NCI-H1417 (cell line): ENCODE data around the gene ST8SIA2.

Experiments used
- DNase-seq, 3 experiments: peaks; one replicate each; lab custom pipeline; 2025; lab: John Stamatoyannopoulos, UW

ST8SIA2 gene

DNA sequence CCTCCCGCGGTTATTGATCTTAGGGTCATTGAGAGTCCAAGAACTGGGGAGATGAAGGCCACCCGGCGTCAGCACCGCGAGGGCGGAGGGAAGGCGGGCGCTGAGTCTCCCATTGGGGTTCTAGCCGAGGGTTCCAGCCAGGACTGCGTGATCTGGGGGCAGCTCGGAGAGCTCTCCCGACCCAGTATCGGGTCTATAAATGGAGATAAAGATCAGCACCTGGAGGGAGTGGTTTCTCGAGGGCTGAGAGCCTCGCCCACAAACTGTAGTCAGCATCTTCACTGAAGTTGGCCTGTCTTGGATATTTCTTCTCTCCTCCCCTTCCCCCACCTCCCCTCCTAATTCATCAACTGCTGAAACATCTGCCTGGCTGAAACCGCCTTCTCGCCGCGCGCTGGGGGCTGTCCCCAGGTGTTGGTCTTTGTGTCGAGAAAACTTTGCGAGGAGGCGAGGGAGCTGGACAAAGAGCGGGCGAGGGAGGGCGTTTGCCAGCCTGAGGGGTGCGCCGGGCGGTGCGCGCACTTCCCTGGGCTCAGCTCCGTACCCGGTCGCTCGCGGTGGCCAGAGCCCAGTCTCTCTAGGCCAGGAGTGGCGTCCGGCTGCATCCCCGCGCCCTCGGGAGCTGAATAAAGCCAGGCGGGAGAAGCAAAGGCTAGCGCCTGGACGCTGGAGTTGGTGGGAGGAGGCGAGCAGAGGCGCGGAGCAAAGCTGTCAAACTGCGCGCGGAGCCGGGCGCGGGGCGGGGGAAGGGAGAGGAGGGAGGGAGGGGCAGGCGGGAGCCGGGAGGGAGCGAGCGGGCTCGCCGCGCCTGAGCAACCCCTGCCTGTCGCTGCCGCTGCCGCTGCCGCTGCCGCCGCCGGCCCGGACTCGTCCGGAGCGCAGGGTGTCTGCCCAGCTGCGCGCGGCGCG is at the start of gene ST8SIA2:
Gene ST8SIA2, plus strand, starts transcription at position 811 of the 909 bp plus-strand sequence. CDS start 184 bp downstream, outside the sequence.
- DNase-seq, result peak; percentile 44 to 86 (median 84)

DNA sequence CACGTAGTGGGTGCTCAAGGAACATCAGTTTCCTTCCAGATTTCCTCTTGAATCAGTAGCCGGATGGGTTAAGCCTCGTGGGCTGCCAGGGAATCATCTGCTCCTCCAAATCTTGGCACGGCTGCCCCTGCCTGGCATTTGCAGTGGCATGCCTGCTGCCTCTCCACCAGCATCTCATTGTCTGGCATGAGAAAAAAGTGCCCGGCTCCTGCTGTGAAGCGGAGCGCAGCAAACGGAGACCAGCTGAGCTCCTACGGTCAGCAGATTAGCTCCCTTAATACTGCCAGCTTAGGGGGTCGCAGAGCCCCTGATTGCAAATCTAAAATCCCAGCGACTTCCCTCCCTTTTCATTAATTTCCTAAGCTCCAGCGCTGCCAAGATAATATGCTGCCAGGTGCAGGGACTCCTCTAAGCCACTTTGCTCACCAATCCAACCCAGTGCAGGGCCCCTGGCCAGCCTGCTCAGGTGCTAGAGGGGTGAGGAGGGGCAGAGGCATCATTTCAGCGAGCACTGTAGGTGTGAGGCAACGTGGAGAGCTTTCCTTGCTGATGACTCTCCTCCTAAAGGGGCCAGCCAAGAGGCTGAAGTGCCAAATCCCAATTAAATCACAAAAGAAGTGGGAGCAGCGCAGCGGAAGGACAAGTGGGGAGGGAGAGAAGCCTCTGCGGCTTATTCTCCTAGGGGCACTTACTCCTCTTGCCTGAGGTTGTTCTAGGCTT is 49.6 kb upstream of the ST8SIA2 start:
- DNase-seq, result peak; percentile 72 to 87 (median 84)

- no peak for DNase-seq
Observed at GRCh38 chr15:92346063-92346462, 47.6 kb upstream of the ST8SIA2 start.

DNA sequence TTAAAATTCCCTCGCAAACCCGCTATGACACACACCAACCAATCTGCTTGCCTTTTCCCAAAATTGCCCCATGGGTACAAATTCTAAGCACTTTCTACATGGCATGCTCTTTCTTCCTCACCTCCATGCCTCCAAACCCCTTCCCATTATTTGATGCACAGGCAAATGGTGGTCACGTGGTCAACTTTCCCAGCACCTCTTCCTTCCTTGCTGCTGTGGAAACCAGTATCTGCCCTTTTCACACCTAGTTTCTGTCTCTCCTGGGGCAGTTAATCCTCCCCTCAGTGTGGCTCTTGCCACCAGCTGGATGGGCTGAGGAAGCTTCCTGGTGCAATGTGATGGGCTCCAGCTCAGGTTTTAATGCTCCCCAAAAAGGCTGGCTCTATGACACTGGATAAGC is 38.4 kb upstream of the ST8SIA2 start:
- no peak for DNase-seq

- no peak for DNase-seq
Observed at GRCh38 chr15:92361321-92362000, 32.2 kb upstream of the ST8SIA2 start.

DNA sequence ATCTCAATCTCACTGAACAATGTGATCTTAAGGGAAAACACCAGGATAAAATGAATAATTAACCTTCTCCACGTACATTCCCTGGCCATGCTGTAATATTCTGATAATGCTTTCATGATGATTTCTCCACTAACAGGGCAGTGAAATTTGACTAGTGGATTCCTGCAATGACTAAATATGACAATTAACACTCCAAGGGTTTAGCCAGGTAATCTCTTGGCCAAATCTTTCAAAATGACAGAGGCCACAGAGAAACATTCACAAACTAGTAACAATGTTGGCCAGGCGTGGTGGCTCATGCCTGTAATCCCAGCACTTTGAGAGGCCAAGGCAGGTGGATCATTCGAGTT is 31.7 kb upstream of the ST8SIA2 start:
- no peak for DNase-seq

DNA sequence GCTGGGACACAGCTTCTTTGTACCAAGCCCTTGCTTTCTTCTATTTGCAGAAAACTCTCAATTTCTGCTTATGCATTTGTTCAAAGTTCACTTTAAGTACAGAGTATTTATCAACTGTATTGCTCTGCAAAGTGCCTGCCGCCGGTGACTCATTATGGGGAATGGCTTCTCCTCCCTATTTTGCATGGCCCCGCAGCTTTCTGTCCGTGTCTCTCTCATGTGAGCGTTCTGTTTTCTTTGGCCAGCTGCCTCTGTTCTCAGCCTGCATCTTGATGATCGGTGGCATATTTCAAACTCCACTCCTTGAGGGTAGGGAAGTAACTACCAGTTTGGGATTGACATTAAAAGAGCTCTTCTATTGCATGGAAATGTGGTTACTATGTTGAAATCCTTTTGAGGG is 28.6 kb upstream of the ST8SIA2 start:
- no peak for DNase-seq

GRCh38 chr15:92365906-92366305 is 27.8 kb upstream of the ST8SIA2 start:
- DNase-seq, result no peak

DNA sequence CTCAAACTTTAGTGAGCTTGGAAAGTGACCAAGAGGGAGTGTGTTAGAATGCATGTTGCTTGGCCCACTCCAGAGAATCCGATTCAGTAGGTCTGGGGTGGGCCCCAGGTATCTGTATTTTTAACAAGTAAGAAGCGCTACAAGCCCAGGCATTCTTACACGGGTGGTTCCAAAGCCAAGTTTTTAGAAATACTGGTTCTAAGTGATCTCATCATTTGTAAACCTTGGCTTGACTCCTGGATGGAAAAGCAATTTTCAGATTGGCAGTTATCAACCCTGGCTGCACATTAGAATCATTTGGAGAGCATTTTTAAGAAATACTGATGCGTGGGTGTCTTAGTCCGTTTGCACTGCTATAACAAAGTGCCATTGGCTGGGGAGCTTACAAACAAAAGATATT is 27.3 kb upstream of the ST8SIA2 start:
- no peak for DNase-seq

GRCh38 chr15:92375057-92375456 is 18.6 kb upstream of the ST8SIA2 start:
- no peak for DNase-seq

DNA sequence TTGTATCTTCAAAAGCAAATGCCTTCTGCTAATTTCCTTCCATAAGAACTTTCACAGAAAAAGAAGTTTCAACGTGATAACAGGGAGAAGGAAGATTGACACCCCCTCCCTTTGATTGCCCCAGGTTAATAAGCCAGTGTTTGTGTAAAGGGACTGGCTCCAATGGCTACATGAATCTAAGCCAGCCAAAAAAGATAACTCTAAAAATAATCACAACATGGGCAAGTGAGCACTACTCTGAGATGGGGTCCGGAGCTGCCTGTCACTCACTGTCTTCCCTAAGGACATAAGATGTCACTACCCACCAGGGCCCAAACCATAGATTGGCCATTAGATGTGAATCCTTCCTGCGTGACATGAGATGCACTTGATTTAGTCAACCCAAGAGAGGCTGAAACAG is 17.6 kb upstream of the ST8SIA2 start:
- DNase-seq, result no peak

DNA sequence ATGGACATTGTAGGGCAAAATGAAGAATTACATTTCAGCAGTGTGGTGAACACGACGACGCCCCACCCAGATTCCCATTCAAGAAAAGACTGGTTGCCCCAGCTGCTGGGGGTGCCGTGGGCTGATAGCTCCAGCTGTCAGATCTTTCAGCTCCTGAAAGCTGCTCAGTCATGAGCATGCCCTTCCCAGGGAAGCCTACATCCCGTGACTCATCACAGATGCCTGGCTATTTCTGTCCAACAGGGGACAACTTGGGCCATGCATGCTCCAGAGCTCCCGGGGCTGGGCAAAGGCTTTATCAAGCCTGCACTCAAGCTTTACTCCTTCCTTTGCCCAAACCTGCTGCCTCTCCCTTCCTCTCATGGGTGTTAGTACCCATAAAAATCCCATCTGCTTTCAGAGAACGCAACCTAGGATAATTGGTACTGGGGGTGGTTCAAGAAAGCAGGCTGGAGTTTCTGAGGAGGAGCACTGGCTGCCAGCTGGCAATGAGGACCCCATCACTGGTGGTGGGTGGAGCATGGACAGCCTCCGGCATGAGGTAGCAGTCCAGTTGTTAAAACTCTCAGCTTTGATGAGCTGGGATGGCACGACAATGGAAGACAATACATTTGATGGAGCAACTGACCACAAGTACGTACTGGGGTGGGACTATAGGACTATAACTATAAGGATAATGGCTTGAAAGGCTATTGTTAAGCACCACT is 16.4 kb upstream of the ST8SIA2 start:
- no peak for DNase-seq

- peak in 1 of 3 experiments; percentile 33 for DNase-seq
Observed at GRCh38 chr15:92383519-92384324, 10.0 kb upstream of the ST8SIA2 start.

- DNase-seq, result peak in 1 of 3 experiments; percentile 43
Observed at GRCh38 chr15:92384381-92384780, 9.3 kb upstream of the ST8SIA2 start.

- no peak for DNase-seq
Observed at GRCh38 chr15:92385096-92385495, 8.6 kb upstream of the ST8SIA2 start.

DNA sequence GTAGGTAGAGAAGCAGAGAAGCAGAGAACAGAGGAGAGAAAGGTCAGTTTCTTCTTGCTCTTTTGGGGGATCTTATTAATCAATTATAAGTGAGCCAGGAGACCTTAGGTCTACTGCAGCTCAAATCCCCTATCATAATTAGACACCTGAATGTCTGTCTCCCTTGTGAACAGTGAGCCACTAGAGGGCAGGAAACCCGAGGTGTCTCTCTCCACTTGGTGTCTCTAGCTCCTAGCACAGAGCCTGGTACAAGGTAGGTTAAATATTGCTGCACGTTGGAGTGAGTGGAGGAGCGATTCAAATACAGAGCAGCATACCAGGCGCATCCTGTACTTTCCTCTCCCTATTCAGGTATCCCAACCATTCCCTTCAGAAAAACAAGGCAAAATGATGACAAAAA is 2.0 kb upstream of the ST8SIA2 start:
- DNase-seq, result peak; percentile 11 to 70 (median 43)

DNA sequence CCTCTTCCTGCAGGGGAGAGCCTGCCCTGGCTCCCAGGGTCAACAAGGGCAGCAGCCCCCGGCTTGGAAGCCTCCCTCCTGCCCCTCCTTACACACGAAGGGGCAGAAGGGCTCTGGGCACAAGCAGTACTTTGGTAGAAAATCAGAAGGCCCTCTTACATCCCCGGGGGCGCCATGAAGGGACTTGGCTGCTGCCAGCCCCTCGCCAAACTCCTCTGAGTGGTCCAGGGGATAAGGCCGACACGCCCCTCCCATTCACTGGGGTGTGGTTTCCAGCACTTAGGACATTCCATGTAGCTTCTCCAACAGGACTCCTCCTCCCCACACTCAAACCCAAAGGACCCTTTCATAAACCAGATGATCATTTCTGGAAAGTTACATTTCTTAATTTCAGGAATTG is 1.2 kb upstream of the ST8SIA2 start:
- DNase-seq, result no peak

- peak in 1 of 3 experiments; percentile 81 for DNase-seq
Observed at GRCh38 chr15:92393980-92394308, 263 bp downstream of the ST8SIA2 start.

GRCh38 chr15:92394309-92395097 is 822 bp downstream of the ST8SIA2 start:
- peak in 2 of 3 experiments; percentile 74 for DNase-seq

DNA sequence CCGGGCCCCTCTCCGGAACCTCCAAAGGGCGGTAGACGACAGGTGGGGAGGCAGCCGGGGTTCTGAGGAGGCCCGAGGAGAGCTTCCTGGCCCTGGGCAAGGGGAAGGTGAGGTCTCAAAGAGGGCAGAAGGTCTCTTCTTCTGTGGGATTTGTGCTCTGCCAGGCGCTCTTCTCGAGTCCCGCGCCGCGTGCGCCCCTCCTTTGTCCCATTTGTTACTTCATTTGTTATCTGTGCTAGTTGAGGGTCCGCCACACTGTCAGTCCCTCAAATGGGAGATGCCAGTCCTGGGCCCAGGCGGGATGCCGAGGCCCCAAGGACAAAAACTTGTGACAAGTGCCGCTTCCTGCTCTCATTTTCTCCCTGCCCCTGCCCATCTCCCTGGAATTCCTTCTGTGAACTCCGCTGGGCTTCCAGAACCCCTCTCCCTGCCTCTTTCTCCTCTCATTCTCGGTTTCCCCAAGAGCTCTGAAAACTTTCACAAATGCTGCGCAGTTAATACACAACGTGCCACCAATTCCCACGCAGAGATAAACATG is 1.5 kb downstream of the ST8SIA2 start:
- no peak for DNase-seq
